SW 1271 (cell line): Measurements from ENCODE around the gene HOXB1.
A peak's percentile ranks its signal among the peaks of the same experiment; 100 is the strongest.
"Not testable (repeated sequence)": the region's sequence is repeated elsewhere in the genome, so short reads cannot be mapped to it uniquely, and the experiment has no call there.

Experiments
- DNase-seq, 2 experiments: peaks; one replicate each; lab custom pipeline; 2025; lab: John Stamatoyannopoulos, UW

HOXB1 gene

DNA sequence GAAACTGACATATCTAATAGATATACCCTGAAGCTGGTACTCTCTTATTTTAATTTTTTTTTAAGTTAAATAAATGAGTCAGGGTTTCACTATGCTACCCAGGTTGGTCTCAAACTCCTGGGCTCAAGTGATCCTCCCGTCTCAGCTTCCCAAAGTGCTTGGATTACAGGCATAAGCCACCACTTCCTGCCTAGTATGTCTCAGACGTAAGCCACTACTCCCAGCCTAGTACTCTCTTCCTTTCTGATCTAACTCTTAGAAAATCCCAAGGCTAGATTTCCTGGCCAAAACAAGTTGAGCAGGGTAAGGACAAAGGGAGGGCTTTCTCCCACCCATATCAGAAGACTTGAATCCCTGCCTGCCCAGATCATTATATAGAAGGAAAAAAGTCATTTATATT, 33.7 kb downstream of the HOXB1 start:
- DNase-seq = peak in 1 of 2 experiments; percentile 21

DNA sequence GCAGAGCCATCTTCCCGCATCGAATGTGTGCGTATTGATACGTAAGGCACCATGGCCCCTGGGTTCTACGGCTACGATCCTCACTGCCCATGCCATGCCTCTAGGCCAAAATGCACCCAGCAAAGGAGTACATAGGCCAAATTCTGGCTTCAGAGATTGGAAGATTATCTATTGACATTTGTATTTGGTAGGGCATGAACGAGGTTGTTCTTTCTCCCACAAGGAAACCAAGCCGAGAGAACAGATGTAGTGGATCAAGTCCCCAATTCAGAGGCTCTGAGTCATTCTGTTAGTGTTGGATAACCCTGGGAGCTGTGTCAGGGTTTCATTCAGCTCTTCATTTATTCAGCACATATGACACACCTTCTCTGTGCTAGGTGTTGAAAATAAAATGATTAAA, 36.5 kb downstream of the HOXB1 start:
- no peak for DNase-seq

DNA sequence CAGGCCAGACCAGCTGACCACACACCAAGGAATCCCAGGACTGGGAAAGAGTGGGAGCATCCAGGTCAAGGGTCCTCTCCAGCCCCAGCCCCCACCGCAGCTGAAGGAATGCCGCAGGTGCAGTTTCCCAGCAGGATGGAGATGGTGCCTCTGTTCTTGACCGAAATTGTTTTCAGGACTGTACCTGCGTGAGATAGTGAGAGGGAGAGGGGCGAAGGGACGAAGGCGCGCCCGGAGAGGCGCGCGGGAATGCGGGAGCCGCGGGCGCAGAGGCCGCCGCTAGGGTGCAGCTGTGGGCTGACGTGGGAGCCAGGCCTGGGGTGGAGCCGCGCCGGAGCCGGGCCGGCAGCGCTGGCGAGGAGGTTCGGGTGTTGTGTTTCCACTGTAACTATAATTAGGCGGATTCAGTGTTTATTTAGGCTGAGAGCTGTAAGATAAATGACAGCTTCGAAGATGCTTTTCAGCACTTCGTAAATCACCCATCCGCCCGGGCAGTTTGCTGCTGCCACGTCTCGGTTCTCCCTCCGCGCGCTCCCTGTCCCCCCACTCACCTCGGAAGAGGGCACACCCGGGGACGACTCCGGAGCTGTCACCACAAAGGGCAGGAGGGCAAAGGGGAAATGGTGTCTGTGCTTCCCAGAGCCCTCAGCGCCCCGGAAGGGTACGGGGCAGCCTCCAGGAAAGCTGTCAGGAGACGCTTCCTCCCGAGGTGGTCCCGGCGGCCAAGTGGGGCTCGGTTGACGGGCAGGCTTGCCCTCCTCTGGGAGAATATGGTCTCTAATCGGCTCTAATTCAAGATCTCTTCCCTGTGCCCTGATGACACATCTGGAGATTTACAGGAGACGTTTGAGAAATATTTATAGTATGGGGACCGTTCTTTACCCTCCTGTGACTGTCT, 38.2 kb downstream of the HOXB1 start:
- DNase-seq = peak in 1 of 2 experiments; percentile 23

DNA sequence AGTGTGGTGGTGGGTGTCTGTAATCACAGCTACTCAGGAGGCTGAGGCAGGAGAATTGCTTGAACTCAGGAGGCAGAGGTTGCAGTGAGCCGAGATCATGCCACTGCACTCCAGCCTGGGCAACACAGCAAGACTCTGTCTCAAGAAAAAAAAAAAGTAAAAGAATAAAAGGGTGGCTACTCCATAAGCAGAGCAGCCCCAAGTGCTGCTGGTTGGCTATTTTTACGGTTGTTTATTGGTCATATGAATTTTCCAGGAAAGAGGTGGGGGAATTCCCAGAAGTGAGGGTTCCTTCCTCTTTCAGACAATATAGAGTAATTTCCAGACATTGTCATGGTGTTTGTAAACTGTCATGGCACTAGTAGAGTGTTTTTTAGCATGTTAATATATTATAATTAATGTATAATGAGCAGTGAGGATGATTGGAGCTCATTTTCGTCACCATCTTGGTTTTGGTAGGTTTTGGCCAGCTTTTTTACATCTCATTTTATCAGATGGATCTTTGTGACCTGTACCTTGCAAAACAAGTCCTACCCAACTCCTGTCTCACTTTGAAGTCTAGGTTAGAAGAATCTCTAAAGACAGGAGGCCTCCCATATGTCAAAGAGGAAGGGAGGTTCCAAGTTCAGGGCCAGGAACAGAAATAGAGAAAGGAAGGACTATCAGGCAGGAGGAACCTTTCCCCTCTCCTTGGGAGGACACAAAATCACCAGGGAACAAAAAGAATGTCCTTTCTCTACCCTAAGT, 39.1 kb downstream of the HOXB1 start:
- DNase-seq = no peak

DNA sequence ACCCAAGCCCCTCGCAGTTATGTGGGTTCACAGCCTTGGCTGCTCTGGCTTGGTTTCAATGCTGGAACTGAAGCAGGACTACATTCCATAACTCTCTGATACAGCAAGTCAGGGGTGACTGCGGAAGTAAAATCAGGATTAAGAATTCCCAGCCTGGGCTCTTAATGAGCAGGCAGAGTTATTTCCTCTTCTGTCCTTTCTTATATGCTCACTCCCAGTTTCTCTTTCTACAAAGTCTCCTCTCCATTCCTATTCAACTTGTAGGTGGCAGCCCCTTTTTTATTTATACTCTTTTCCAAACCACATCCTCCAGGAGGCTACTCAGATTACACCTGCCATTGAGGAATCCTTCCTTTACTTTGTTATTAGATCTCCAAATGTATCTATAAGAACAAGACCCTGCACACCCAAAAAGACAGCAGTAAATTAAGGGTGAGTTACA, 40.3 kb downstream of the HOXB1 start:
- no peak for DNase-seq

DNA sequence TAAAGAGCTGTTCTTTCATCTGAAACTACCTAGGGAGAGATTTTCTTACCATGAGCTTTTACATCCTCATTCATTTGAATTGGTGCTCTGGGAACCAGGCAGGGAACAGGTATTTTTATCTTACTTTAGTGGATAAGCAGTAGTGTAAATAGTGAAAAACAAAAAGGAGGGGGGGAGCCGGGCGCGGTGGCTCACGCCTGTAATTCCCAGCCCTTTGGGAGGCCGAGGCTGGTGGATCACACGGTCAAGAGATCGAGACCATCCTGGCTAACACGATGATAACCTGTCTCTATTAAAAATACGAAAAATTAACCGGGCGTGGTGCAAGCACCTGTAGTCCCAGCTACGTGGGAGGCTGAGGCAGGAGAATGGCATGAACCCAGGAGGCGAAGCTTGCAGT, 41.0 kb downstream of the HOXB1 start:
- DNase-seq = no peak

DNA sequence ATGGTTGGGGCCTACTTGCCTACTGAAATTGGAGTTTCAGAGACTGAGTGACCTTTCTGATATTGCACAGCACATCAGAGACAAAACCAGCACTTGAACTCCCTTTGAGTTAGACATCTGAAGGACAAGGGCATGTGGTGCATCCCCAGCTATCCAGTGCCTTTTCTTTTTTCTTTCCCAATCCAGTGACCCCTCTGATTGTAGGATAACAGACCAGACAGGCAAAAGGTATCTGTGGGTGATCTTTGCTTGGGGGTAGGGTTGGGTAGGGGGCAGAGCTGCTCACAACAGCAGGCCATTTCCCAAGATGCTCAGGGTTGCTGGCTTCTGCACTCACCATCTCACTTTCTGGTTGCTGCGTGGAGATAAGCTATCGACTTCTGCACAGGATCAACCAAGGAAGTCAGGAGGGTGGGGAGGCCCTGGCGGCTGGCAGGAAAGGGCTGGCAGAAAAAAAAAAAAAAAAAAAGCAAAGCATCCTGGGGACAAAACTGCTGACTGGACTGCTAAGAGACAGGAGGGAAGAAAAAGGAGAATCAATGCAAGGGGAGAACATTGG, 42.2 kb downstream of the HOXB1 start:
- DNase-seq = no peak

DNA sequence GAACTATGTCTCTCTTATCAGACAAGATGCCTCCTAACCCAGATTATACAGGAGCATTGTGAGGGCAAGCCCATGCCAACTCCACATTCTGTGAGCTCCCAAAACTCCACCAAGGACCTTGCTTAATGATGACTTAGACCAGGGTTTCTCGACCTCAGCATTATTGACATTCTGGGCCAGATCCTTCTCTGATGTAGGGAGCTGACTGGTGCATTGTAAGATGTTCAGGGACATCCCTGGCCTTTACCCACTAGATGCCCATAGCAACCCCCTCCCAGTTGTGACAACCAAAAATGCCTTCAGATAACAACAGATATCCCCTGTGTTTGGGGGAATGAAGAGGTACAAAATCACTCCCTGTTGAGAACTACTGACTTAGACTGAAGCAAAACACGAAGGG, 43.6 kb downstream of the HOXB1 start:
- no peak for DNase-seq

DNA sequence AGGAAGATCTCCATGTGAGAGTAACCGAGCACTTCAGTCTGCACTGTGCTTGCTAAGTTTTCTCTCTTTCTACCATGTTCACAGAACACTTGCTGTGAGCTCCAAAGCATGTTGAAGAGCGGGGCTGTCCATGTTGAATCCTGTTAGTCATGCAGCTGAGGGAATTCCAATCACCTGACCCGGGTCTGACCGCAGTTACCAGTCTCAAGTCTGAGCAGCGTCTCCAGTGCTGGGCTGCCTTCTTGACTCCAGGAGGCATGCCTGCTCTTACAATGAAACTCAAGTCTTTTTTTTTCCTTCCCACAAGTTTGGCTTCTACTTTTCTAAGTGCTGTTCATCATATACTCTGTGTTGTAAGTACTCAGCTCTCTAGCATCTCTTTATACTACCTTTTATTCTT, 44.3 kb downstream of the HOXB1 start:
- DNase-seq = peak; percentile 35 to 61

DNA sequence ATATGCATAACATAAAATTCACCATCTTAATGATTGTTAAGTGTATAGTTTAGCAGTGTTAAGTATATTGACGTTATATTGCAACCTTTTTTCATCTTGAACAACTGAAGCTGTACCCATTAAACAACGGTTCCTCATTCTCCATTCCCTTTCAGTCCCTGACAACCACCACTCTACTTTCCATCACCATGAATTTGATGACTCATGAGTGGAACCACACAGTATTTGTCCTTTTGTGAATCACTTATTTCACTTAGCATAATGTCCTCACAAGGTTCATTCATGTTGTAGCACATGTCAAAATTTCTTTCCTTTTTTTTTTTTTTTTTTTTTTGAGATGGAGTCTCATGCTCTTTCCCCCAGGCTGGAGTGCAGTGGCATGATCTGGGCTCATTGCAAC, 46.0 kb downstream of the HOXB1 start:
- no peak for DNase-seq

DNA sequence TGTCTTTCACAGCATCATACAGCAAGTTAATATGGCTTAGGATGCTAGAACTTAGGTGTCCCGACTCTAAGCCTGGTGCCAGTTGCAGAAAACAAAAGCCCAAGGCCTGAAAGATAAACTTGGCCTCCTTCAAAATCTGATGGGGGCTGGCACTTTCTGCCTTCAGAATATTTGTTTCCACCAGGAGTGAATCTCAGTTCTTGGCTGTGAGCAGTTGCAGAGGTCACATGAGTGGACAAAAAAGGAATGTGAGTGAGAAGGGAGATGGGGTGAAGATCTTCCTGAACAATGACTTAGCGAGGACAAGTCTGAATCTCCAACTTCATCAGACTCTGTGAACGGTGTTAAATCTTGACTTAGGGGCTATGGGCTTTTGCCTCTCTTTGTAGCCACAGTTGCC, 46.6 kb downstream of the HOXB1 start:
- DNase-seq = peak in 1 of 2 experiments; percentile 46

DNA sequence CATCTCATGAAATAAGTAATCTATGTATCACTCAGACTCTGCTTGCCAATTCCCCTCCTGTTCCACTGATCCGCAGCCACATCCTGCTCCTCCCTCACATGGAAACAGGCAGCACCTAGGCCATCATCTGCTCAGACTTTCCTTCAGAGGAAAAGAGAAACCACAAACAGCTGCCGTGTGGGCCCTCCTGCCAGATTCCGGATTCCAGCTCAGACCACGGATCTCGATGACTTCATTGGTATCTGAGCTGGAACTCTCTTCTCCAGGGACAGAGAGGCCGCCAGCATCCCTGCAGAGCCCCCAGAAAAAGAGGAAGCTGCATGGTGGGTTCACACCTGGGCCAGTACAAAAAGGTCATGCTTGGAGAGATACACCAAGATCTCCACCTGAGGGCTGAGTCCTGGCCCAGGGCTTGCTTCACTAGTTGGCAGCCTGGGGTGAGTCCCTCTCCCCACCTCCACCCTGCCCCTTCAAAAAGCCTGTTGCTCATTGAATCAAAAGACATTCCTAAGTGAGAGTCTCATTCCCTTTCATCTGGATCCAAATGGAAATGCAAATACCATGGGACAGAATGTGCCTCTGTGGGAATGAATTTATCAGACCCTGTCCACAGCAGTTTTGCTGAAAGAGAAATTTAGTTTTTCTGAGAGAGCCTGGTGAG, 47.2 kb downstream of the HOXB1 start:
- DNase-seq = peak; percentile 94 to 97

DNA sequence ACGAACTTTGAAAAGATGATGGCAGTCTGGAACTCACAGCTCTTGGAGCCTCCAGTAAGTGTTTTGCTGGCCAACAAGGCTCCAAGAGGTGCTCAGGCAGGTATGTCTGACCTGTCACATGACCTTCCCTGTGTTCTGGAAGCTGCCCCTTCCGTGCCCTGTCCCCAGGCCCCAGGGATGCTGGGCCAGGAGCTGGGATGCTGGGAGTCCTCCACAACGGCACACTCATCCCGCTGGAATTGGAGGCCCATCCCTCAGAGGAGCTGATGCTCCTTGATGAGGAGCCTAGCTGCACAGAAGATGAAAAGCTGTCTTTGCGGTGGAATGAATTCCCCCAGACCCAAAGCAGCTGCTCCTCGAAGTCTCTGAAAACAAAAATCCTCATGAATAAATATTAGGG, 47.8 kb downstream of the HOXB1 start:
- peak in 1 of 2 experiments; percentile 52 for DNase-seq

DNA sequence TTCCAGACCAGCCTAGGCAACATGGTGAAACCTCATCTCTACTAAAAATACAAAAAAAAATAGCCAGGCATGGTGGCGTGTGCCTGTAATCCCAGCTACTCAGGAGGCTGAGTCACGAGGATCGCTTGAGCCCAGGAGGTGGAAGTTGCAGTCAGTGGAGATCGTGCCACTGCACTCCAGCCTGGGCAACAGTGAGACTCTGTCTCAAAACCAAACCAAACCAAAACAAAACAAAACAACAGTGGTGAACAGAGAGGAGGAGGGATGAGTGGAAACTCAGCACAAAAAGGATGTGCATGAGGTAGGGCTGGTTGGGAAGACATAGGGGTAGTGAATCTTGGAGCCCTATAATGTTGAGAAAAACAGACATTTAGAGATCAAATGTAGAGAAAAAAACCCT, 48.5 kb downstream of the HOXB1 start:
- DNase-seq = not testable (repeated sequence)

DNA sequence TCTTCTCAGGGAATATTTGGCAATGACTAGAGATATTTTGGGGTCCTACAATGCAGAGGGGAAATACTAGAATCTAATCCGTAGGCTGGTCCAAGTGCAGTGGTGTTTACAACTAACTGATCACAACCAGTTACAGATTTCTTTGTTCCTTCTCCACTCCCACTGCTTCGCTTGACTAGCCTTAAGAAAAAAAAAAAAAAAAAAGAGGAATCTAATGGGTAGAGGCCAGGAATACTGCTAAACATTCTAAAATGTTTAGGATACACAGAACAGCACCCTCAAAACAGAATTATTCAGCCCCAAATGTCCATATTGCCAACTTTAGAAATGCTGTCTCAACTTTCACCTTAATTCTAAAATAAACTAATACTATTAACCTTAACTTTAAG, 51.8 kb downstream of the HOXB1 start:
- no peak for DNase-seq
